ENCODE measurements around the gene TECPR2. TPM values are rescaled to one million over a fixed set of nuclear protein-coding genes. Genes with fewer than 3 reads are reported as not detected.
"Not testable (repeated sequence)": the region's sequence is repeated elsewhere in the genome, so short reads cannot be mapped to it uniquely, and the experiment has no call there.

The TECPR2 gene
- total RNA-seq, 1 donor from 2014 or later: 21.3 TPM

GRCh38 chr14:102548616-102549240 lies 186.0 kb downstream of the TECPR2 start:
- DNase-seq (no peak), ATAC-seq (ENCODE audit: poor library complexity) (no peak)
- intact Hi-C loops (cut with DNase I): no loop called here

- ATAC-seq (ENCODE audit: poor library complexity); intact Hi-C loops (cut with DNase I); DNase-seq: not testable (repeated sequence)
Measured at GRCh38 chr14:102550927-102551401, 188.2 kb downstream of the TECPR2 start.

Small RNA genes within 50 kb of the gene (microRNA-seq; reads per million reads assigned to microRNA genes)
- gene MIR4309: not detected

Other genes starting within 250 kb of the TECPR2 start
- 19.2 TPM for gene WDR20, start 223.0 kb upstream of the TECPR2 start, total RNA-seq
- 10.8 TPM for gene MOK, start 57.8 kb upstream of the TECPR2 start, total RNA-seq
- 7.8 TPM for gene ZNF839, start 43.2 kb upstream of the TECPR2 start, total RNA-seq
- 36.0 TPM for gene CINP, start 51 bp upstream of the TECPR2 start, total RNA-seq
- 159 TPM for gene ANKRD9, start 146.8 kb downstream of the TECPR2 start, total RNA-seq
- gene RCOR1, start 229.7 kb downstream of the TECPR2 start, total RNA-seq: 10.8 TPM

All from Right ventricle myocardium superior (tissue), 1 donor.